MM.1S (cell line): Measurements from ENCODE around the gene GATC.

Experiments
- DNase-seq: peaks from one replicate; pipeline ENCODE4 v3.0.0-alpha.2; 2015
- H2AFZ ChIP-seq: fragments of 300-600 bp; sonication (generic); 2 replicates; pipeline ENCODE4 v1.6.0; 2016; ENCODE audit warnings: antibody characterized with exemption, low read length
- H3F3A ChIP-seq: fragments of 300-600 bp; sonication (generic); 2 replicates; pipeline ENCODE4 v1.6.1; 2016; ENCODE audit warnings: mild to moderate bottlenecking, antibody characterized with exemption, low read length, moderate library complexity, mixed read lengths; ENCODE audit not compliant: insufficient read depth
- H3K27ac ChIP-seq: fragments of 300-600 bp; sonication (generic); 2 replicates; pipeline ENCODE4 v1.5.1; 2016; ENCODE audit warnings: mild to moderate bottlenecking, low read length
- H3K27me3 ChIP-seq: fragments of 300-600 bp; sonication (generic); replicated peaks from 2 replicates; pipeline ENCODE4 v1.6.0; 2016; ENCODE audit warnings: low read length; ENCODE audit not compliant: insufficient read depth
- H3K36me3 ChIP-seq: fragments of 300-600 bp; sonication (generic); replicated peaks from 2 replicates; pipeline ENCODE4 v1.6.1; 2016; ENCODE audit warnings: mild to moderate bottlenecking, low read length, mixed read lengths; ENCODE audit not compliant: insufficient read depth
- H3K4me1 ChIP-seq: fragments of 300-600 bp; sonication (generic); 2 replicates; pipeline ENCODE4 v1.6.1; 2016; ENCODE audit warnings: low read length, mixed read lengths
- H3K4me2 ChIP-seq: fragments of 300-600 bp; sonication (generic); 2 replicates; pipeline ENCODE4 v1.6.0; 2016; ENCODE audit warnings: low read depth, low read length
- H3K4me3 ChIP-seq: fragments of 300-600 bp; sonication (generic); 2 replicates; pipeline ENCODE4 v1.5.1; 2016; ENCODE audit warnings: low read length, mixed read lengths
- H3K79me2 ChIP-seq: fragments of 300-600 bp; sonication (generic); 2 replicates; pipeline ENCODE4 v1.6.1; 2016; ENCODE audit warnings: mixed run types, low read length, mixed read lengths
- H3K9ac ChIP-seq: fragments of 300-600 bp; sonication (generic); 2 replicates; pipeline ENCODE4 v1.6.1; 2016; ENCODE audit warnings: low read length, mixed read lengths
- H3K9me2 ChIP-seq: fragments of 300-600 bp; sonication (generic); replicated peaks from 2 replicates; pipeline ENCODE4 v1.6.1; 2016; ENCODE audit warnings: mild to moderate bottlenecking, low read length, mixed read lengths; ENCODE audit not compliant: insufficient read depth
- H3K9me3 ChIP-seq: fragments of 300-600 bp; sonication (generic); replicated peaks from 2 replicates; pipeline ENCODE4 v1.6.1; 2016; ENCODE audit warnings: mild to moderate bottlenecking, low read length, mixed read lengths; ENCODE audit not compliant: insufficient read depth
- H4K20me1 ChIP-seq: fragments of 300-600 bp; sonication (generic); 2 replicates; pipeline ENCODE4 v1.6.1; 2016; ENCODE audit warnings: mild to moderate bottlenecking, low read length, moderate library complexity, mixed read lengths; ENCODE audit not compliant: insufficient read depth
- EZH2 ChIP-seq: fragments of 300-600 bp; sonication (generic); optimal IDR thresholded peaks from 2 replicates; pipeline ENCODE3; 2017; ENCODE audit warnings: low read depth, mild to moderate bottlenecking, antibody characterized with exemption, low read length, mixed read lengths
- EZH2phosphoT487 ChIP-seq: fragments of 300-600 bp; sonication (generic); IDR thresholded peaks from 2 replicates; pipeline ENCODE4 v1.6.1; 2018; ENCODE audit warnings: antibody characterized with exemption, low read length
- TF ChIP-seq, protein P1 (sequence below): fragments of 300-600 bp; sonication (generic); IDR thresholded peaks from 2 replicates; pipeline ENCODE4 v1.5.1; 2016; ENCODE audit warnings: antibody characterized with exemption, low read length, mixed read lengths

GATC gene

DNA sequence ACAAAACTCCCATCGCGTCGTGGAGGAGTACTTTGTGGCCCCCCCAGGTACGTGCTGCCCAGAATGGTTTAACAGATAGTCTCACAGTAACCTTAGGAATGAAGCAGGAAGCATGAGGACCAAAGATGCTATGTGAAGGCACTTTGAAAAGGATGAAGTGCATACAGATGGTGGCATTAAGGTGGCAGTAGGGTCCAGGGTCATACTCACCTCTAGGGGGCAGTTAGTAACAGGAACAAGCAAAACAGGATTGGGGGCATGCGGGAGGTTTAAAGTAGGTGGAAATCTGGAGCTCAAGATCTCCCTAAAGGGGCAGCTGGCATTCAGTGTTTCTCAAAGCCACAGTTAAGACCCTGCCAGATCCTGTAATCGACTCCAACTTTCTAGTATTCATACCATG, 10.9 kb downstream of the GATC start:
- H4K20me1 ChIP-seq, result no peaks in the 10 kb centered on the region
- H3K36me3 ChIP-seq, result no peaks in the 10 kb centered on the region

DNA sequence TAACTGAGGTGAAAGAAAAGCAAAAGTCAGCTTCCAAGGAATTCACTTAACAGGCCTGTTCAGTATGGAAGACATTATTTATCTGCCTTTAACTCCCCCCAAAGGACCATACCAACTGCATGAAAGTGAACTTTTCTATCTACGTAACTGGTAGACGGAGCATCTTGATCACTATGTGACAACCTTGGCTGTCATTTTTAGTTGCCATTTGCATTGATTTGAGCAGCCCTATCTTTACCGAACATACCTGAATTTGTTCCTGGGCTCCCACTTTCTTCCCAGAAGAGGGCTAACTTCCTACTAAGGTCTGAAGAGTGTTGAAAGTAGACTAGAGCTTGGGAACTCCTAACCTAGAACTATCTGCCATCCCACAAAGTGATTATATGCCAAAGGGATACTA, 13.9 kb downstream of the GATC start:
- Histone ChIP-seq H3K27me3 (no peaks in the 10 kb centered on the region), H3K4me3 (no peak overlapping the region), H3K9me3 (no peaks in the 10 kb centered on the region), H3F3A (no peaks in the 10 kb centered on the region), H2AFZ (no peak overlapping the region), H4K20me1 (no peaks in the 10 kb centered on the region), H3K9ac (no peak overlapping the region), H3K4me2 (no peak overlapping the region), H3K36me3 (no peaks in the 10 kb centered on the region), H3K4me1 (no peaks in the 10 kb centered on the region), H3K9me2 (no peaks in the 10 kb centered on the region), H3K79me2 (peaks cover 21% of the 10 kb centered on the region), H3K27ac (no peak overlapping the region)
- TF ChIP-seq EZH2 (no peak), EZH2phosphoT487 (no peak)
- TF ChIP-seq, protein P1, sequence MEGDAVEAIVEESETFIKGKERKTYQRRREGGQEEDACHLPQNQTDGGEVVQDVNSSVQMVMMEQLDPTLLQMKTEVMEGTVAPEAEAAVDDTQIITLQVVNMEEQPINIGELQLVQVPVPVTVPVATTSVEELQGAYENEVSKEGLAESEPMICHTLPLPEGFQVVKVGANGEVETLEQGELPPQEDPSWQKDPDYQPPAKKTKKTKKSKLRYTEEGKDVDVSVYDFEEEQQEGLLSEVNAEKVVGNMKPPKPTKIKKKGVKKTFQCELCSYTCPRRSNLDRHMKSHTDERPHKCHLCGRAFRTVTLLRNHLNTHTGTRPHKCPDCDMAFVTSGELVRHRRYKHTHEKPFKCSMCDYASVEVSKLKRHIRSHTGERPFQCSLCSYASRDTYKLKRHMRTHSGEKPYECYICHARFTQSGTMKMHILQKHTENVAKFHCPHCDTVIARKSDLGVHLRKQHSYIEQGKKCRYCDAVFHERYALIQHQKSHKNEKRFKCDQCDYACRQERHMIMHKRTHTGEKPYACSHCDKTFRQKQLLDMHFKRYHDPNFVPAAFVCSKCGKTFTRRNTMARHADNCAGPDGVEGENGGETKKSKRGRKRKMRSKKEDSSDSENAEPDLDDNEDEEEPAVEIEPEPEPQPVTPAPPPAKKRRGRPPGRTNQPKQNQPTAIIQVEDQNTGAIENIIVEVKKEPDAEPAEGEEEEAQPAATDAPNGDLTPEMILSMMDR, result no peak
- DNase-seq, result no peak

More for the DNA sequence above, 10.9 kb downstream of the GATC start:
- TF ChIP-seq EZH2phosphoT487 (no peak), EZH2 (no peak)
- TF ChIP-seq, protein P1, result no peak; the same call in 1 of the 2 replicates
- Histone ChIP-seq H3K79me2 (0 out of 2 replicates have a peak, but pooled peaks cover 7% of the 10 kb centered on the region), H3K4me3 (no peak overlapping the region), H3K9me2 (no peaks in the 10 kb centered on the region), H3K4me1 (no peaks in the 10 kb centered on the region), H3F3A (peaks cover 3% of the 10 kb centered on the region; the same call in 1 of the 2 replicates), H3K9me3 (no peaks in the 10 kb centered on the region), H3K9ac (no peak overlapping the region), H3K27me3 (no peaks in the 10 kb centered on the region), H3K4me2 (no peak overlapping the region), H2AFZ (no peak overlapping the region), H3K27ac (no peak overlapping the region)
- DNase-seq, result no peak

DNA sequence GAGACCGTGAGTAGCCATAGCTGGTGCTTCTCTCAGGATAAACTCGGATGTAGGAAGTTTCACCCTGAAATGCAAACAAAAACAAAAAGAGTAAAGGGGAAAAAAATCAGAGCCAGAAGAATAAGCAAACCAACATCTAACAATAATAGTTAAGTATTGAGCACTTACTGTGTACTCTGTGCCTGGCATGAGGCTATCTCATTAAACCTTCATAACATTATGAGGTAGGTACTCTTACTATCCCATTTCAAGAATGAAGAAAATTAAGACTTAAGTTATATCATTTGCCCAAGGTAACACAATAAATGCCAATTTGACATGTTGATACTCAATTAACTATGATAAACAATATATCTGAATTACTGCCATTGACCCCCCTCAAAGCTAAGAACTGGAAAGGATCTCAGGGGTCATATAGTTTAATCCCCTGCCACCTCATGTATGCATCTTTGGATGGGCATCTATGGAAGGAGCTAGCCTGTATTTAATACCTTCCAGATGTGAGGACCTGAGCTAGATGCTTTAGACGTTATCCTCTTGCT, 15.9 kb downstream of the GATC start:
- Histone ChIP-seq H3K79me2 (peaks cover 41% of the 10 kb centered on the region), H4K20me1 (no peaks in the 10 kb centered on the region), H3K4me2 (no peak overlapping the region), H3K4me3 (no peak overlapping the region), H3K4me1 (no peaks in the 10 kb centered on the region), H3K9me2 (no peaks in the 10 kb centered on the region), H3K9me3 (no peaks in the 10 kb centered on the region), H2AFZ (no peak overlapping the region), H3K27me3 (no peaks in the 10 kb centered on the region), H3K36me3 (no peaks in the 10 kb centered on the region), H3K27ac (no peak overlapping the region), H3F3A (no peaks in the 10 kb centered on the region), H3K9ac (no peak overlapping the region)
- no peak for DNase-seq
- TF ChIP-seq, protein P1, result no peak
- TF ChIP-seq EZH2phosphoT487, result no peak
- no peak for TF ChIP-seq EZH2
